ENCODE measurements around the gene SLC33A1.

GRCh38 chr3:155809181-155809580 lies 45.0 kb downstream of the SLC33A1 start:
- no peak for TF ChIP-seq POLR2A (IDR thresholded peaks at IDR 0.05; ENCODE audit: extremely low read depth, insufficient read length)
- TF ChIP-seq CTCF (IDR thresholded peaks at IDR 0.05; ENCODE audit: low read depth, low read length) = no peak

Data from NB4 (cell line).